PC-9 (cell line): Measurements from ENCODE around the gene AP3B1. TPM values are rescaled to one million over a fixed set of nuclear protein-coding genes. Genes with fewer than 3 reads are reported as not detected.

ENCODE experiments used
- BruUV-seq: library from RNA; stranded (reverse); fragments of 400-500 nt; replicated peaks from 2 replicates; lab custom pipeline; 2021; lab: Mats Ljungman, UMichigan
- CTCF ChIA-PET: fragments of 300-600 bp; sonication (Branson Sonifier 250); formaldehyde crosslinking; loops from one replicate; lab custom pipeline; 2022; ENCODE audit warnings: antibody characterized with exemption; lab: Charles Lee
- POLR2A ChIA-PET: fragments of 300-600 bp; sonication (Branson Sonifier 250); formaldehyde crosslinking; loops from one replicate; lab custom pipeline; 2022; ENCODE audit warnings: antibody characterized with exemption; ENCODE audit not compliant: unreplicated experiment; lab: Charles Lee
- DNase-seq, 2 experiments: peaks; one replicate each; pipeline versions ENCODE4 v3.0.0 to v3.0.0-alpha.2; 2015 to 2022; ENCODE audit warnings: mixed read lengths in 1 of 2
- H2AFZ ChIP-seq: fragments of 200-600 bp; sonication (generic); 2 replicates; pipeline ENCODE4 v1.8.1; 2017; ENCODE audit warnings: antibody characterized with exemption
- H3F3A ChIP-seq: fragments of 200-600 bp; sonication (generic); 2 replicates; pipeline ENCODE4 v1.8.1; 2017; ENCODE audit warnings: antibody characterized with exemption, mild to moderate bottlenecking, low read depth; ENCODE audit not compliant: insufficient read depth
- H3K27ac ChIP-seq: fragments of 200-600 bp; sonication (generic); 2 replicates; pipeline ENCODE4 v1.6.1; 2016; ENCODE audit warnings: mixed run types
- H3K27me3 ChIP-seq: fragments of 200-600 bp; sonication (generic); 2 replicates; pipeline ENCODE4 v1.6.1; 2016; ENCODE audit warnings: low read depth, mixed run types; ENCODE audit not compliant: insufficient read depth
- H3K36me3 ChIP-seq: fragments of 200-600 bp; sonication (generic); 2 replicates; pipeline ENCODE4 v1.6.1; 2016; ENCODE audit warnings: low read depth, mixed run types
- H3K4me1 ChIP-seq: fragments of 200-600 bp; sonication (generic); replicated peaks from 2 replicates; pipeline ENCODE4 v1.6.1; 2016; ENCODE audit warnings: mixed run types; ENCODE audit not compliant: insufficient read depth
- H3K4me2 ChIP-seq: fragments of 200-600 bp; sonication (generic); 2 replicates; pipeline ENCODE4 v1.6.1; 2017; ENCODE audit warnings: mixed run types
- H3K4me3 ChIP-seq: fragments of 200-600 bp; sonication (generic); 2 replicates; pipeline ENCODE4 v1.6.1; 2016; ENCODE audit warnings: mixed run types
- H3K79me2 ChIP-seq: fragments of 200-600 bp; sonication (generic); 2 replicates; pipeline ENCODE4 v1.6.1; 2017; ENCODE audit warnings: low read depth, mixed run types
- H3K9me2 ChIP-seq: fragments of 200-600 bp; sonication (generic); 2 replicates; pipeline ENCODE4 v1.8.1; 2017; ENCODE audit warnings: mild to moderate bottlenecking; ENCODE audit not compliant: insufficient read depth
- H3K9me3 ChIP-seq: fragments of 200-600 bp; sonication (generic); 2 replicates; pipeline ENCODE4 v1.8.1; 2016; ENCODE audit warnings: low read depth; ENCODE audit not compliant: insufficient read depth
- H4K20me1 ChIP-seq: fragments of 200-600 bp; sonication (generic); 2 replicates; pipeline ENCODE4 v1.8.1; 2017; ENCODE audit not compliant: insufficient read depth
- CTCF ChIP-seq: fragments of 200-600 bp; sonication (generic); conservative IDR thresholded peaks from 2 replicates; pipeline ENCODE4 v1.6.1; 2017; ENCODE audit warnings: mixed run types, antibody characterized with exemption, mild to moderate bottlenecking, moderate library complexity
- EZH2 ChIP-seq: fragments of 200-600 bp; sonication (generic); IDR thresholded peaks from 2 replicates; pipeline ENCODE4 v1.8.0; 2017; ENCODE audit warnings: antibody characterized with exemption, low read depth
- intact Hi-C: fragments of 100-400 bp; cut with micrococcal nuclease; formaldehyde crosslinking; loops from one replicate; pipeline ENCODE4 v1.10.0; 2022; ENCODE audit not compliant: unreplicated experiment
- total RNA-seq: library from RNA; stranded (reverse); gene quantifications from 2 replicates; pipeline ENCODE4 v1.2.3, GENCODE V29; 2021

Gene AP3B1
- total RNA-seq, 1 experiment from 2014 or later = 44.0 TPM

GRCh38 chr5:78137290-78137689, 157.2 kb downstream of the AP3B1 start:
- H3K4me1 ChIP-seq = no peaks in the 10 kb centered on the region
- no peak for DNase-seq
- no peaks in the 10 kb centered on the region for H3K9me2 ChIP-seq
- no peak for TF ChIP-seq CTCF
- no peak for TF ChIP-seq EZH2
- no TSS peak for BruUV-seq
- ChIA-PET POLR2A (no interaction called here), CTCF (no interaction called here)
- no peak overlapping the region for H3K27ac ChIP-seq
- peaks cover 4% of the 10 kb centered on the region; the same call in 1 of the 2 replicates for H4K20me1 ChIP-seq
- intact Hi-C loops = no loop called here
- no peak overlapping the region for H3K4me2 ChIP-seq
- no peaks in the 10 kb centered on the region for H3K79me2 ChIP-seq
- H3K27me3 ChIP-seq = no peaks in the 10 kb centered on the region
- H2AFZ ChIP-seq = no peak overlapping the region
- H3F3A ChIP-seq = no peaks in the 10 kb centered on the region
- peaks cover 3% of the 10 kb centered on the region; the same call in 1 of the 2 replicates for H3K36me3 ChIP-seq
- no peaks in the 10 kb centered on the region for H3K9me3 ChIP-seq
- no peak overlapping the region for H3K4me3 ChIP-seq

- no peaks in the 10 kb centered on the region for H3K9me2 ChIP-seq
- no peaks in the 10 kb centered on the region; the same call in 1 of the 2 replicates for H3K36me3 ChIP-seq
- H4K20me1 ChIP-seq = 0 out of 2 replicates have a peak, but pooled peaks cover 3% of the 10 kb centered on the region
- no peaks in the 10 kb centered on the region for H3K27me3 ChIP-seq
- no peak for TF ChIP-seq CTCF
- TF ChIP-seq EZH2 = no peak
- H3K9me3 ChIP-seq = no peaks in the 10 kb centered on the region
- ChIA-PET CTCF (no interaction called here), POLR2A (no interaction called here)
- BruUV-seq = no TSS peak
- no peak overlapping the region for H3K27ac ChIP-seq
- H3K4me1 ChIP-seq = no peaks in the 10 kb centered on the region
- no peak overlapping the region for H3K4me3 ChIP-seq
- intact Hi-C loops = no loop called here
- no peak overlapping the region for H2AFZ ChIP-seq
- no peak for DNase-seq
- H3F3A ChIP-seq = no peaks in the 10 kb centered on the region
- H3K79me2 ChIP-seq = no peaks in the 10 kb centered on the region
- no peak overlapping the region for H3K4me2 ChIP-seq
Measured at GRCh38 chr5:78133423-78133822, 161.1 kb downstream of the AP3B1 start.

- BruUV-seq = no TSS peak
- no peak overlapping the region for H3K4me3 ChIP-seq
Measured at GRCh38 chr5:78132507-78132906, 162.0 kb downstream of the AP3B1 start.

More at GRCh38 chr5:78132507-78132906, 162.0 kb downstream of the AP3B1 start:
- H3K4me2 ChIP-seq = no peak overlapping the region
- H3K9me3 ChIP-seq = no peaks in the 10 kb centered on the region
- no peak overlapping the region for H3K27ac ChIP-seq
- TF ChIP-seq EZH2 (no peak), CTCF (no peak)
- CTCF ChIA-PET = interaction anchor here (0.6 kb wide), 1 partner anchor 1492 kb away, joined by 4 read pairs; no protein-coding TSS in a partner anchor
- H3F3A ChIP-seq = no peaks in the 10 kb centered on the region
- no peak for DNase-seq
- no peaks in the 10 kb centered on the region for H3K4me1 ChIP-seq
- intact Hi-C loops = no loop called here
- POLR2A ChIA-PET = no interaction called here
- 0 out of 2 replicates have a peak, but pooled peaks cover 3% of the 10 kb centered on the region for H4K20me1 ChIP-seq
- no peaks in the 10 kb centered on the region for H3K79me2 ChIP-seq
- H2AFZ ChIP-seq = no peak overlapping the region
- H3K9me2 ChIP-seq = no peaks in the 10 kb centered on the region
- no peaks in the 10 kb centered on the region; the same call in 1 of the 2 replicates for H3K36me3 ChIP-seq
- H3K27me3 ChIP-seq = no peaks in the 10 kb centered on the region
